Measurements from ENCODE around the gene G0S2. TPM values are rescaled to one million over a fixed set of nuclear protein-coding genes. Genes with fewer than 3 reads are reported as not detected.

Gene G0S2, protein sequence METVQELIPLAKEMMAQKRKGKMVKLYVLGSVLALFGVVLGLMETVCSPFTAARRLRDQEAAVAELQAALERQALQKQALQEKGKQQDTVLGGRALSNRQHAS
- total RNA-seq, result 0.32 and 1.1 TPM in 2 replicates

DNA sequence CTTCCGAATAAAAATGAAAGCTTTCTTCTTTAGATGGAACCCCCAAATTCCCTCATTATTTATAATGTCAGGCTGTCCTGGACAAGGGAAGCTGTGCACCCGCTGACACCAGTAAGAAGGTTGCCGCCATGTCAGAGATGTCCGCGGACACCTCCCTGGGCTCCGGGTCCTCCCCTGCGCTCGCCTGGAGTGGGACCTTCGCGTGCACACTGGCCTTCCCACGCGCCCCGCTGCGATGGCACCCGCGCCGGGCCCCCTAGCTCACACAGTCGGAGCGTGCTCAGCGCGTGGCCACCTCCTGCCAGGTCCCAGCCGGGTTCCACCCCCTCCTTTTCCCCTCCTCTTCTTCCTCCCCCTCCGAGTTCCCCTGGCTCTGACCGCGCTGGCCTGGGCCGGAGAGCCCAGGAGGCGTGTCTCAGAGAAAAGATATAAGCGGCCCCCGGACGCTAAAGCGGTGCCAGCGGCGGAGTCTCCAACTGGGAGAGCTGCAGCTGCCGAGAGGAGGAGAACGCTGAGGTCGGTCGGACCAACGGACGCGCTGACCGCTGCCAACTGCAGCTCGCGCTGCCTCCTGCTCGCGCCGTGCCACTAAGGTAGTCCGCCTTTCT lies at the start of gene G0S2:
Gene G0S2 (plus strand): TSS at position 456 of the 608 bp plus-strand sequence. CDS start 273 bp downstream, outside the sequence.

DNA sequence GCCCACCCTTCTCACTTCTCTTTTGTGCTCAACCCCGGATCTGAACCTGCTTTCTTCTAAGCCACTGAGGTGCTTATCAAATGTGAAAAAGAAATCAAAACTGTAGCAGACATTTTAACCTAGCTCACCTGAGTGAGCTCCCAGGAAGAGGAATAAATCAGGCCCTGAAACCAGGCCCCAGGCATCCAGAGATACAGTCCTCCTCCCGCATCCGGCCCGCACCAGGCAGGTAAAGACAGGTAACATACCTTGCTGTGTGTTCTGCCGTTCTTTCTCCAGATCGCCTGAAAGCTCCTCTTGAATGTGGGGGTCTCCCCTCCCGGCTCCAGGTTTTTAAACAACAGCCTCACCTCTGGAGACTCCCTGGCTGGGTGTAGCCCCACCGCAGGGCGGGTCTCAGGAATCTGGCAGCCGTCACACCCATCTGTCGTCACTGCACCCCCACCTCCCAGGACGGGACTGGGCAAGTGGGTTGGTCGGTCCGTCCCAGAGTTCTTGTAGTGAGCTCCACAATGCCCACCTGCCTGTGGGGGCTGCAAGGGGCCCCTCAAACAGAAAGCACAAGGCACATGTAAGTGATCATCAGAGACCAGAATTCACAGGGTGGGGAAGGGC lies 23.0 kb upstream of the G0S2 start, which contains the start of gene LAMB3:
Gene LAMB3 (minus strand): TSS at position 305 of the 615 bp plus-strand sequence. CDS start 1,481 bp downstream, outside the sequence.

DNA sequence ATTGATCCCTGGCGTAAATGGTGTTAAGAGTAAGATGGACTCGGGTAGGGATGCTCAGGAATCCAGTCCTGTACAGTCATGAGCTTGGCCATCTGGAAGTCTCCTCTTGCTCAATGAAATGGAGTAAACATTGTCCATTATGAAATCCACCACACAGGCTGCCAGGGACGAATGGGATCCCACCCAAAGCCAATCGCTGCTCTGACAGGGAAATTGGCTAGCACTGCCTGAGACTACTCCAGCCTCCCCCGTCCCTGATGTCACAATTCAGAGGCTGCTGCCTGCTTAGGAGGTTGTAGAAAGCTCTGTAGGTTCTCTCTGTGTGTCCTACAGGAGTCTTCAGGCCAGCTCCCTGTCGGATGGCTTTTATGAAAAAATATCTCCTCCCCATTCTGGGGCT lies 29.4 kb downstream of the G0S2 start, which contains the start of gene HSD11B1:
Gene HSD11B1 (plus strand): TSS at position 263 of the 400 bp plus-strand sequence. CDS start 97 bp downstream, at position 360.

Other genes starting within 250 kb of the G0S2 start
- not detected in 2 replicates for gene CAMK1G, start 91.7 kb upstream of the G0S2 start, total RNA-seq
- gene LAMB3, start 23.0 kb upstream of the G0S2 start, total RNA-seq, result 3.6 and 3.8 TPM in 2 replicates
- gene HSD11B1, start 29.4 kb downstream of the G0S2 start, total RNA-seq, result 0.32 and 0.61 TPM in 2 replicates
- gene TRAF3IP3, start 80.6 kb downstream of the G0S2 start, total RNA-seq, result under 0.01 TPM in 1 of 2 replicates, not detected in the other
- 2.9 and 4.1 TPM in 2 replicates for gene C1orf74, start 109.1 kb downstream of the G0S2 start, total RNA-seq
- gene IRF6, start 130.7 kb downstream of the G0S2 start, total RNA-seq, result 36.4 and 72.9 TPM in 2 replicates
- 4.9 and 7.0 TPM in 2 replicates for gene UTP25, start 152.6 kb downstream of the G0S2 start, total RNA-seq